Fibroblast of lung (primary cell): ENCODE results near the gene ASTL.

Experiments used
- CTCF ChIP-seq, 2 donors: IDR thresholded peaks in 1 of 2; conservative IDR thresholded peaks in 1 of 2; 1 replicate in 1 of 2; 2 replicates in 1 of 2; pipeline ENCODE4 v1.5.1; 2011 to 2012; ENCODE audit warnings: low read length in 2 of 2, control low read depth in 1 of 2, inconsistent platforms in 1 of 2, low read depth in 1 of 2, mild to moderate bottlenecking in 1 of 2
- EZH2 ChIP-seq: IDR thresholded peaks from 2 replicates; pipeline ENCODE4 v1.5.1; 2012; ENCODE audit warnings: low read length, control low read depth, mild to moderate bottlenecking; ENCODE audit errors: missing control alignments

GRCh38 chr2:96159084-96159830, 21.0 kb upstream of the ASTL start:
- TF ChIP-seq CTCF (conservative IDR thresholded peaks at IDR 0.05 in 1 of 2, IDR thresholded peaks at IDR 0.05 in 1 of 2; ENCODE audit: low read depth in 1 of 2, low read length in 2 of 2) (no peak), EZH2 (no peak)
